NCI-H2107 treated with DMSO at 0.1 percent for 48 hours (cell line): ENCODE measurements around the gene PAPSS1.

Experiments used
- DNase-seq: peaks from one replicate; lab custom pipeline; 2025; ENCODE audit not compliant: unreplicated experiment; lab: John Stamatoyannopoulos, UW

PAPSS1 gene

DNA sequence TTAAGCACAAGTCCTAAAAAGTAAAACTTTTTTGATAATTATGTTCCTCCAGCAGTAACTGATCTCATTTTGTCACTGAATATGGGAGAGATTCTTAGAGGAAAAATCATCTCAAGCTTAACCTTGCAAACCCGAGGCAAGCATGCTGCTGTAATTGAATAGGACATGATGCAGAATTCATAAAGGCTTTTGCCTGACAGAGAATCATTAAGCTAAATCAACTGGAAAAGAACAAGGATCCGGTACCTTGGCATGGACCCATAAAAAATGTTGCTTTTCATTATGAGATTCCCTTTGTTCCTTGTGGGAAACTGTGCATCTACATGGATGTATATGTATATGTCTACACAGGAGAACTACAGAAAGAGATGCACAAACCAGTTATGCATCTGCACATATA lies 149.1 kb downstream of the PAPSS1 start:
- no peak for DNase-seq

DNA sequence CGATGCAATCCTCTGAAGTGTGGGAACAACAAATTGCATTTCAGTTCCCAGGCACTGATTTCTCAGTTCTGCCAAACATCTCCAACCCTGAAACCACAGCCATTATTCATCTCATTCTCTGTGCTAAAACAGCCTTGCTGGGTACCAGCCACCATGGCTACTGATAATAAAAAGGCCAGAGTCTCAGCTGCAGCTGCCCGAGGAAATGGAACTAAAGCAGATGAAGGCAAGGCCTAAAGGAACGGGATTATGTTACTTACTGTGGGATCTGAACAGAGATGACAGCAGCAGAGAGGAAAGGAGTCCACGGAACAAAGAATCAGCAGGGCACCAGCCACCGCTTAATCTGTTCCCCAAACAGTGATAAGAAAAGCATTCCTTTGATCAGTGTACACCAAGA lies 155.7 kb downstream of the PAPSS1 start:
- no peak for DNase-seq
